DMS53 treated with DMSO at 0.1 percent for 48 hours (cell line): ENCODE measurements around the gene ATP11B.

ENCODE experiments used
- DNase-seq: peaks from one replicate; lab custom pipeline; 2025; ENCODE audit not compliant: unreplicated experiment; lab: John Stamatoyannopoulos, UW

The ATP11B gene

DNA sequence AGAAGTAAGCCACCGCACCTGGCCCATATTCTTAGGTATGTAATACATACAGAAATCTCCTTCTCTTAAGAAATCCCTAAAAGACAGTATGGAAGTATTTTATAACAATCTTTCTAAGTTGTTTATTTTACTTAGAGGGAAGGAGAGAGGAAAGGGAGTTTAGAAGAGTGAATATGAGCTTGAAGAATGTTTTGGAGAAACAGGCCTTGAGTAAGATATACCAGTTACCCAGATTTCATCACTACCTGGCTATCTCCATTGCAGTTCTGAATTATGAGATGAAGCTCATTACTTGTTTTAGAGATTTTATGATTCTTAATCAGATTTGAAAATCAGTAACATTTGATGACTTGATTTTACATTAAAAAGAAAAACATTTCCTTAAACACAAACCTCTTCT is 115.2 kb downstream of the ATP11B start:
- no peak for DNase-seq

DNA sequence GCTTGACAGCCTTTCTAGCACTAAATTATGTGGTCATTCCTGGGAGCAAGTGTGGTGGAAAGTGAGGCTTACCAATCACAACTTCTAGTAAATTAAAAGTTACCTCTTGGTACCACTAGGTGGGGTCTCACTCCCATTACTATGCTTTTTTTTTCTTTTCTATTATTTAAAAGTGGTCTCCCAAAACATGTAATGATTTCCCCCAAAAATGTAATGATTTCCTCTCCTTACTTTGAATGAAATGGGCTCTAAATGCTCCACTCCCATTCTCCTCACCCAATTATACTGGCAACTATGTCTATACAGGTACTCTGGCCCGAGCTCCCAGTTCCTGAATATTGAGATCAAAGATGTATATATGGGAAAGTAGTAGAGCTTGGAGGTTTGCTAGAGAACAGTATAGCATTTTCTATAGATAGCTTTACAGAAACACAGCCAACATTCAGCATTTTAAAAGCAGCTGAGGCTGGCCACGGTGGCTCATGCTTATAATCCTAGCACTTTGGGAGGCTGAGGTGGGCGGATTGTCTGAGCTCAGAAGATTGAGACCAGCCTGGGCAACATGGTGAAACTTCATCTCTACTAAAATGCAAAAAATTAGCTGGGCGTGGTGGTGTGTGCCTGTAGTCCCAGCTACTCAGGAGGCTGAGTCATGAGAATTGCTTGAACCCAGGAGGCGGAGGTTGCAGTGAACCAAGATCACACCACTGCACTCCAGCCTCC is 116.2 kb downstream of the ATP11B start:
- peak; percentile 0 for DNase-seq

DNA sequence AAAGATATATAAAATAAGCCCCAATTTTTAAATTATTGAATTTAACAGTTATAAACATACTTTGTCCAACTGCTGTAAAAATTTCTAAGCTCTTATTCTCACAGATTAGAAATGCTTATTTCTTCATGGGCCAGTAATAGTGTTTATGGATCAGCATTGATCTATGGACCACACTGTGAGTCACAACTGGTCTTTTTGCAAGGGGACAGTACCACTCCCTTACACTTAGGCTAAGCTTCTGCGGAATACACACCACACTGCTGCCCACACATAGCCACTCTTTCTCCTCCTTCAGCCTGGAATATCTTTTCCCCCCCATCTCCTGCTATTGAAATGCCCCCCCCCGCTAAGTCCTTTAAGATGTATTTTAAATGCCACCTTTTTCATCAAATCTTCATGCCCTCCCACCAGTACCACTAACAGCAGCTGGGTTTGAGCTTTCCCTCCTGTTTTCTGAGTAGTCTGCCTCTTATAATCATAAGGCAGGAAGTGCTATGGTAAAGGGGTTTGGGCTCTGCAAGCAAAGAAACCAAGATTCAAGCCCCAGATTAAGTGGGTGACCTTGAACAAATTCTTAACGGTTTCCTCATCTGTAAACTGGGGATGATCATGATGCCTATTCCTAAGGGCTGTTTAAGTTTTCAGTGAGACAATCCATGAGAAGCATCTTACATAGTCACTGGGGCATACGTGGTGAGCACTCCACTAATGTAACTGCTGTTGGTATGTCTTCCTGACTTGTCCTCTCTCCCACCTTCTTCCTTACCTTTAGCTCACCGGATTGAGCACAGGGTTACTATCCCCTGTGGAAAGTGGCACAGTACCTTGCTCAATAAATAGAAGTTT is 117.9 kb downstream of the ATP11B start:
- no peak for DNase-seq

- no peak for DNase-seq
Observed at GRCh38 chr3:182911782-182912111, 118.4 kb downstream of the ATP11B start.

DNA sequence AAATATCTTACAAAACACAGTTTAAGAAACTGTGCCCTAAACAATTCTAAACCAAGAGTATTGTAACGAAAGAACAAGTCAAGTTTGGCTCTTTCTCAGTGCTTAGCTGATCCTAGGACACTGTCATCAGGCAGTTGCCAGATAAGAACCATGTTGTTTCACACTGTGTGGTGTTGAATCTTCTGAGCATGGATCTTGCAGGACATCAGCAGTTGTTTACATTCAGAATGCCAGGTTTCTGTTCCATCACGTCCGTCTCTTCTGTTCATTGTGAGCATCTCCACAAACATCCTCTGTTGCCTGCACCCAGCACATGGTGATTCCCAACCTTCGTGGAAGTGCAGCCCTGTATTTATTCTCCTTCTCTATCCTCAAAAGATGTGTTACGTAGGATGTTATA is 119.2 kb downstream of the ATP11B start:
- DNase-seq: no peak

DNA sequence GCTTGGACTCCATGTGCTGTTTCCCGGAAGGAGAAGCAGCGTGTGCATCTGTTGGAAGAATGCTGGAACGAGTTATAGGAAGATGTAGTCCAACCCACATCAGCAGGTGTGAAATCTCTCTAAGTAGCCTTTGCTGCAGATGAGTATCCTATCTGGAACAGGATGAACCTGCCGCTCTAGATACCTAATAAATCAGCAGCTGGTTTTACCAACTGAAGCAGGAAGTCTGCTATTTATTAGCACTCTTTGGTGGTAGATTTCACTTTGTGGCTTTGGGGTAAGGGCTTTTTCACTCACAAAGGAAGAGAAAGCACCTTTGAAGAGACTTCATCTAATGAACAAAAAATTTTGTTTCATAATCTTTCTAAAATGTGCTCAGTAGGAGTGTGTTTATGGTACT is 120.6 kb downstream of the ATP11B start:
- DNase-seq: peak; percentile 73

DNA sequence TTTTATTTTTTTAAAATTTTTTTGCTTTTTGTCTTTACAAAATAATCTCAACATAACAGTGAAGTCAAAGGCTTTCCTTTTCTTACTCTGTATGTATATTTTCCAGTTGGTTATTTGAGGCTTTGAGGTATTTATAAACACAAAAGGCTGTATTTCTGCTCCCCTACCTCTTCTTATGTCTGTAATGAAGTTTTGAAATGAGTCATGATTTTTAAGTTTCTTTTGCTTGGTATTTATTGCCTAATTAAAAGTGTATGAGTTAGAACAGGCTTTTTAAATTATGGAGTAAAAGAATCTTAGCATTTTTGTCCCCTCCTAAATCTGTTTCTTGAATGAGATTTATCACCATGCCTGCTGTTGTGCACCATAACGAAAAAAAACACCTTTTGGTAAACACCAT is 121.0 kb downstream of the ATP11B start:
- DNase-seq: no peak

DNA sequence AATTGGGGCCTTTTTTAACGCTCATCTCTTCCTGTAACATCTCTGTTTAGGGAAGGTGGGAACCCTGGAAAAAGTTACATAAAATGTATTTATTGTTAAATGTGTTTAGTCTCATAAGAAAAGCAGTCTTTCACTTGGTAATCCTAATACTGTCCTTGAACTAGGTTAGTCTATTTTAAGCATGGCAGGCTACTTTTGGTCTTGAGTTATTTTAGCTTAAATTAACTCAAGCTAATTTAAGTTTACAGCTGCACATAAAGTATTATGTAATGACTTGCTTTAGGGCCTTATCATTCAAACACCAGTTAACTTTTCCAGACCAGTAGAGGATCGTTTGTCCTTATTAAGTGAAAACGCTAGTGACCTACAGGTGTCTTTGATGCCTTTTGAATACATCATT is 123.8 kb downstream of the ATP11B start:
- DNase-seq: no peak

GRCh38 chr3:182919866-182920357 is 126.6 kb downstream of the ATP11B start:
- DNase-seq: no peak

DNA sequence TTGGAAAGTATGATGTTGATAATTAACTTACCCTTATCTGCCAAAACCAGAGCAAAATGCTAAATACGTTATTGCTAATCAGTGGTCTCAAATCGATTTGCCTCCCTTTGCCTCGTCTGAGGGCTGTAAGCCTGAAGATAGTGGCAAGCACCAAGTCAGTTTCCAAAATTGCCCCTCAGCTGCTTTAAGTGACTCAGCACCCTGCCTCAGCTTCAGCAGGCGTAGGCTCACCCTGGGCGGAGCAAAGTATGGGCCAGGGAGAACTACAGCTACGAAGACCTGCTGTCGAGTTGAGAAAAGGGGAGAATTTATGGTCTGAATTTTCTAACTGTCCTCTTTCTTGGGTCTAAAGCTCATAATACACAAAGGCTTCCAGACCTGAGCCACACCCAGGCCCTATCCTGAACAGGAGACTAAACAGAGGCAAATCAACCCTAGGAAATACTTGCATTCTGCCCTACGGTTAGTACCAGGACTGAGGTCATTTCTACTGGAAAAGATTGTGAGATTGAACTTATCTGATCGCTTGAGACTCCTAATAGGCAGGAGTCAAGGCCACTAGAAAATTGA is 127.3 kb downstream of the ATP11B start:
- DNase-seq: no peak

- no peak for DNase-seq
Observed at GRCh38 chr3:182921665-182922355, 128.5 kb downstream of the ATP11B start.

- no peak for DNase-seq
Observed at GRCh38 chr3:182925330-182925943, 132.1 kb downstream of the ATP11B start.

- no peak for DNase-seq
Observed at GRCh38 chr3:182925944-182926337, 132.6 kb downstream of the ATP11B start.

- no peak for DNase-seq
Observed at GRCh38 chr3:182935803-182936202, 142.5 kb downstream of the ATP11B start.

- no peak for DNase-seq
Observed at GRCh38 chr3:182936239-182936917, 143.1 kb downstream of the ATP11B start.

DNA sequence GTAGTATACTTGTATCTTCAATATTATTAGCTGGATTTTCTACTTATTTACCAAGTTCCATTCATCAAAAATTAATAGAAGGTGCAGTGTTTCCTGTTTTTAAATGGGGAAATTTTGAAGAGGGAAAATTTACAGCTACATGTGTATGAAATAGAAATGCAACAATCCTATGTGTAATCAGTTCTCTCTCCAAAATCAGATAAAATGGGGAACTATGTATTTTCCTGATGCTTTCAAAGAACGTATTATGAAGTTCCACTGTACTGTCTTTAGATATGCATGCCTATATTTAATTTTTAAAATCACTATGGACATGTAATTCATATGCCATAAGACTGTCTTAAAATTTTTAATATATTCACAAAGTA is 143.6 kb downstream of the ATP11B start:
- no peak for DNase-seq

- DNase-seq: peak; percentile 61
Observed at GRCh38 chr3:182937293-182938051, 144.2 kb downstream of the ATP11B start.

DNA sequence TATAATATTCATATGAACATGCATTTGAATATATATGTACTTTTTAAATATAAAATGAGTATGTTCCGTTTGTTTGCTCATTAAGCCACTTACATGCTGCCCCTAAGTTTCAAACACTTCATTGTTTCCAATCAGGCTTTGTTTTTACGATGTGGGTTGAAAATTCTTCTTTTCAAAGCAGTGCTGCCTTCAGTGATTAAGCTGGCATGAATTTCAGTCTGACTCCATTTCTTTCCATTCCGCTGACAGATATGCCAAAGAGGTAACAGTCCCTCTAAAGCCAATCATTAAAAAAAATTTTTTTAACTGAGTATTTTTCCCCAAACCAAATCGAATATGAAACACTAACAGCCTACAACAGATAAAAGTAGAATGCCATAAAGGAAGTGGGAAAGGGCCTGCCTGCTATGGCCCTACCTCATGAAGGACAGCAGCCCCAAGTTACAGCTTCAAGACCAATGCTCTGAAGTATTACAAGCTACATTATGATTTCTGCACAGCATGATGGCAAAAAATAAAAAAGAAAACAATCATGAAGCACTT is 147.0 kb downstream of the ATP11B start:
- DNase-seq: no peak

- no peak for DNase-seq
Observed at GRCh38 chr3:182941719-182942118, 148.4 kb downstream of the ATP11B start.

DNA sequence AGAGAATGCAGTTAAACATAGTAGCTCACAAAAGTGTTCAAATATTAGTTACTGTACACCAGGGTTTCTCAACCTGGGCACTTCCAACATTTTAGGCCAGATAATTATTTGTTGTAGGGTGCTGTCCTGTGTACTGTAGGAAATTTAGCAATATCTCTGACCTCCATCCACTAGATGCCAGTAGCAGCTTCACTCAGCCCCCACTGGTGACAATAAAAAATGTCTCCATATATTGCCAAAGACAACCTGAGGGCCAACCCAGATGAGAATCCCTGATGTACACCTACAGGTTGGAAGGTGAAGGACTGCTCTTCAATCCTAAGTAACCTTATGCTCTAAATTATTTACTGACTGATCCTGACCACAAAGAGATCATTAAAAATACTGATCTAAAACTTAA is 154.6 kb downstream of the ATP11B start:
- no peak for DNase-seq
